ENCODE data around the gene GTF2IRD2. TPM values are rescaled to one million over a fixed set of nuclear protein-coding genes. Genes with fewer than 3 reads are reported as not detected.

Gene GTF2IRD2
- total RNA-seq, 2 donors from 2014 or later = 23.4 to 36.0 TPM

Small RNA genes lying within 50 kb of the gene (small RNA-seq; reads per million reads assigned to genes)
- gene RF00019 = 0 reads per million in 2 donors

Other genes with a start within 250 kb of the GTF2IRD2 start
- gene GTF2I, start 193.9 kb downstream of the GTF2IRD2 start, total RNA-seq = 100 to 1,000 TPM; 149 to 212 TPM
- gene NCF1, start 77.6 kb downstream of the GTF2IRD2 start, total RNA-seq = 1 to 10 TPM; 1.6 to 2.0 TPM
- gene CASTOR2, start 113.1 kb upstream of the GTF2IRD2 start, total RNA-seq = 10 to 100 TPM; 19.9 to 45.9 TPM
- 10 to 100 TPM; 52.1 to 71.9 TPM for gene RCC1L, start 222.2 kb upstream of the GTF2IRD2 start, total RNA-seq
- gene GTF2IRD2B, start 241.0 kb upstream of the GTF2IRD2 start, total RNA-seq = 10 to 100 TPM; 69.7 to 82.2 TPM